Measurements from ENCODE around the gene COL18A1.

Gene COL18A1

GRCh38 chr21:45497846-45498645 is 93.1 kb downstream of the COL18A1 start:
- no peak for ATAC-seq

GRCh38 chr21:45498646-45499000 is 93.7 kb downstream of the COL18A1 start:
- ATAC-seq, result no peak
- TF ChIP-seq TOX (CRISPR knock-in tag; IDR thresholded peaks at IDR 0.05; ENCODE audit: borderline replicate concordance) (no peak), ZNF8 (CRISPR knock-in tag; IDR thresholded peaks at IDR 0.05) (no peak), GLIS3 (CRISPR knock-in tag; IDR thresholded peaks at IDR 0.05) (no peak), TSHZ2 (CRISPR knock-in tag; IDR thresholded peaks at IDR 0.05) (no peak), ZFP3 (CRISPR knock-in tag; IDR thresholded peaks at IDR 0.05) (no peak), POU6F1 (CRISPR knock-in tag; IDR thresholded peaks at IDR 0.05; ENCODE audit: borderline replicate concordance, low read depth) (no peak), SNAI2 (CRISPR knock-in tag; IDR thresholded peaks at IDR 0.05) (no peak), ESRRG (CRISPR knock-in tag; IDR thresholded peaks at IDR 0.05) (no peak), ZNF70 (CRISPR knock-in tag; IDR thresholded peaks at IDR 0.05) (no peak), ISL1 (CRISPR knock-in tag; IDR thresholded peaks at IDR 0.05) (no peak), ZFP30 (CRISPR knock-in tag; IDR thresholded peaks at IDR 0.05) (no peak), ZC3H10 (CRISPR knock-in tag; IDR thresholded peaks at IDR 0.05) (no peak), PPARA (CRISPR knock-in tag; IDR thresholded peaks at IDR 0.05; ENCODE audit: borderline replicate concordance) (no peak), RARB (CRISPR knock-in tag; IDR thresholded peaks at IDR 0.05) (no peak), CREB5 (CRISPR knock-in tag; IDR thresholded peaks at IDR 0.05; ENCODE audit: low read depth) (no peak)

More at GRCh38 chr21:45497846-45498645, 93.1 kb downstream of the COL18A1 start:
- TF ChIP-seq ZNF8 (CRISPR knock-in tag; IDR thresholded peaks at IDR 0.05) (no peak), TSHZ2 (CRISPR knock-in tag; IDR thresholded peaks at IDR 0.05) (no peak), ZFP30 (CRISPR knock-in tag; IDR thresholded peaks at IDR 0.05) (no peak), TOX (CRISPR knock-in tag; IDR thresholded peaks at IDR 0.05; ENCODE audit: borderline replicate concordance) (no peak), ZNF70 (CRISPR knock-in tag; IDR thresholded peaks at IDR 0.05) (no peak), CSRNP3 (CRISPR knock-in tag; IDR thresholded peaks at IDR 0.05) (no peak), POU6F1 (CRISPR knock-in tag; IDR thresholded peaks at IDR 0.05; ENCODE audit: borderline replicate concordance, low read depth) (no peak), ZFP3 (CRISPR knock-in tag; IDR thresholded peaks at IDR 0.05) (no peak), ISL1 (CRISPR knock-in tag; IDR thresholded peaks at IDR 0.05) (no peak), ARNTL (CRISPR knock-in tag; IDR thresholded peaks at IDR 0.05; ENCODE audit: borderline replicate concordance, low read depth) (no peak), TCF4 (CRISPR knock-in tag; IDR thresholded peaks at IDR 0.05; ENCODE audit: borderline replicate concordance) (no peak), SNAI2 (CRISPR knock-in tag; IDR thresholded peaks at IDR 0.05) (no peak), BACH2 (CRISPR knock-in tag; IDR thresholded peaks at IDR 0.05; ENCODE audit: borderline replicate concordance) (no peak), ESRRG (CRISPR knock-in tag; IDR thresholded peaks at IDR 0.05) (no peak), PPARA (CRISPR knock-in tag; IDR thresholded peaks at IDR 0.05; ENCODE audit: borderline replicate concordance) (no peak)
